DND-41 (cell line): Measurements from ENCODE around the gene RABAC1.

ENCODE experiments used
- ATAC-seq: fragments of 200-7000 bp; cut with Tn5 transposase; 3 replicates; pipeline ENCODE4 v1.9.1; 2021; ENCODE audit warnings: low read depth; ENCODE audit not compliant: insufficient read depth
- DNase-seq: peaks from one replicate; pipeline ENCODE4 v3.0.0-alpha.2; 2020
- H2AFZ ChIP-seq: 2 replicates; pipeline ENCODE4 v1.6.0; 2012; ENCODE audit warnings: low read depth, low read length
- H3K27ac ChIP-seq: 2 replicates; pipeline ENCODE4 v1.5.1; 2012; ENCODE audit warnings: low read length, inconsistent platforms
- H3K27me3 ChIP-seq: fragments of 200-600 bp; sonication (generic); 2 replicates; pipeline ENCODE4 v1.6.0; 2012; ENCODE audit warnings: low read length, mild to moderate bottlenecking, inconsistent platforms; ENCODE audit not compliant: insufficient read depth, poor library complexity
- H3K36me3 ChIP-seq: 2 replicates; pipeline ENCODE4 v1.5.1; 2012; ENCODE audit warnings: low read length, inconsistent platforms; ENCODE audit not compliant: insufficient read depth
- H3K4me1 ChIP-seq: 2 replicates; pipeline ENCODE4 v1.5.1; 2012; ENCODE audit warnings: mild to moderate bottlenecking, low read length; ENCODE audit not compliant: insufficient read depth
- H3K4me2 ChIP-seq: 2 replicates; pipeline ENCODE4 v1.6.0; 2012; ENCODE audit warnings: mild to moderate bottlenecking, moderate library complexity, low read length, inconsistent platforms; ENCODE audit not compliant: insufficient read depth
- H3K4me3 ChIP-seq, 2 experiments: fragments of 200-600 bp in 1 of 2; shearing (Covaris generic) in 1 of 2; 2 replicates each; pipeline ENCODE4 v1.5.1; 2012 to 2016; ENCODE audit warnings: inconsistent platforms in 2 of 2, low read length in 2 of 2, mild to moderate bottlenecking in 2 of 2, low read depth in 1 of 2, moderate library complexity in 1 of 2
- H3K79me2 ChIP-seq: 2 replicates; pipeline ENCODE4 v1.6.0; 2012; ENCODE audit warnings: low read length, inconsistent platforms; ENCODE audit not compliant: insufficient read depth
- H3K9ac ChIP-seq: 2 replicates; pipeline ENCODE4 v1.6.0; 2012; ENCODE audit warnings: low read depth, mild to moderate bottlenecking, inconsistent platforms, low read length, moderate library complexity
- H3K9me3 ChIP-seq: 2 replicates; pipeline ENCODE4 v1.5.1; 2012; ENCODE audit warnings: low read length, moderate library complexity, mild to moderate bottlenecking, inconsistent platforms; ENCODE audit not compliant: insufficient read depth, severe bottlenecking
- H4K20me1 ChIP-seq: 2 replicates; pipeline ENCODE4 v1.6.0; 2012; ENCODE audit warnings: low read length; ENCODE audit not compliant: insufficient read depth
- EZH2 ChIP-seq: IDR thresholded peaks from 3 replicates; pipeline ENCODE4 v1.6.1; 2012; ENCODE audit warnings: borderline replicate concordance, low read depth, mild to moderate bottlenecking, moderate library complexity, low read length, inconsistent platforms; ENCODE audit not compliant: severe bottlenecking
- TF ChIP-seq, protein P1 (sequence below): IDR thresholded peaks from 2 replicates; pipeline ENCODE4 v1.5.1; 2012; ENCODE audit warnings: borderline replicate concordance, low read length, moderate library complexity, mild to moderate bottlenecking; ENCODE audit not compliant: poor library complexity, severe bottlenecking; ENCODE audit errors: extremely low read depth

The RABAC1 gene

DNA sequence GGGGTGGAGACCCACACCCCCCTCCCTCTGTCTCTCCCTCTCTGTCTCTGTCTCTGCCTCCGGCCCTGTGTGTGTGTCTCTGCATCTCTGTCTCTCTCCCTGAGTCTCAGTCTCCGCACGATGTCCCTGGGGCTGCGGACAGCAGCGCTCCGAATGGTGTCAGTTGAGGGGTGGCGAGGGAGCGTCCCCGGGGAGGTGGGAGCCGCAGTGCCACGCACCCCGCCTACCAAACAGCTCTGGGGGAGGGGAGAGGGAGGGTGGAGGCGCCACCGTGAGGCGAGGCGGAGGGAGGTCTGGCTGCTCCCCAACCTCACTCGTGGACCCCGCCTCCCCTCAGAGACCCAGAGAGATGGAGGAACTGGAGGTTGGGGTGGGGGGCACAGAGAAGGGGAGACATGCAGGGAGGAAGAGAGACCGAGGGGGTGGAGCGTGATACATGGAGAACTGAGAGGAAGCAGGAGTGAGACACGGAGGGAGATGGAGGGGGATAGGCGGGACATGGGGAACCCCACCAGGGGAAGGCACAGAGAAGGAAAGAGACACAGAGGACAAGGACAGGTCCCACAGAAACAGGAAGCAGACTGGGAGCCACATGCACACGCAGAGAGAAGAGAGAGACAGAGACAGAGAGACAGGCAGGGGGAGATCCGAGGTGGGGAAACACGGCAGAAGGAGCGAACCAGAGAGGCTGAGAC lies 38.1 kb downstream of the RABAC1 start:
- H3K27ac ChIP-seq: no peak overlapping the region
- no peaks in the 10 kb centered on the region for H3K27me3 ChIP-seq
- TF ChIP-seq, protein P1, sequence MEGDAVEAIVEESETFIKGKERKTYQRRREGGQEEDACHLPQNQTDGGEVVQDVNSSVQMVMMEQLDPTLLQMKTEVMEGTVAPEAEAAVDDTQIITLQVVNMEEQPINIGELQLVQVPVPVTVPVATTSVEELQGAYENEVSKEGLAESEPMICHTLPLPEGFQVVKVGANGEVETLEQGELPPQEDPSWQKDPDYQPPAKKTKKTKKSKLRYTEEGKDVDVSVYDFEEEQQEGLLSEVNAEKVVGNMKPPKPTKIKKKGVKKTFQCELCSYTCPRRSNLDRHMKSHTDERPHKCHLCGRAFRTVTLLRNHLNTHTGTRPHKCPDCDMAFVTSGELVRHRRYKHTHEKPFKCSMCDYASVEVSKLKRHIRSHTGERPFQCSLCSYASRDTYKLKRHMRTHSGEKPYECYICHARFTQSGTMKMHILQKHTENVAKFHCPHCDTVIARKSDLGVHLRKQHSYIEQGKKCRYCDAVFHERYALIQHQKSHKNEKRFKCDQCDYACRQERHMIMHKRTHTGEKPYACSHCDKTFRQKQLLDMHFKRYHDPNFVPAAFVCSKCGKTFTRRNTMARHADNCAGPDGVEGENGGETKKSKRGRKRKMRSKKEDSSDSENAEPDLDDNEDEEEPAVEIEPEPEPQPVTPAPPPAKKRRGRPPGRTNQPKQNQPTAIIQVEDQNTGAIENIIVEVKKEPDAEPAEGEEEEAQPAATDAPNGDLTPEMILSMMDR: no peak
- no peak for TF ChIP-seq EZH2
- ATAC-seq (no peak), DNase-seq (no peak)
- peaks cover 8% of the 10 kb centered on the region for H3K36me3 ChIP-seq
- no peak overlapping the region for H3K4me3 ChIP-seq
- H3K4me2 ChIP-seq: no peak overlapping the region
- H2AFZ ChIP-seq: no peak overlapping the region
- H4K20me1 ChIP-seq: peaks cover 18% of the 10 kb centered on the region; the same call in 1 of the 2 replicates
- no peaks in the 10 kb centered on the region for H3K79me2 ChIP-seq
- H3K4me1 ChIP-seq: no peaks in the 10 kb centered on the region
- H3K9ac ChIP-seq: no peak overlapping the region
- H3K9me3 ChIP-seq: no peaks in the 10 kb centered on the region

DNA sequence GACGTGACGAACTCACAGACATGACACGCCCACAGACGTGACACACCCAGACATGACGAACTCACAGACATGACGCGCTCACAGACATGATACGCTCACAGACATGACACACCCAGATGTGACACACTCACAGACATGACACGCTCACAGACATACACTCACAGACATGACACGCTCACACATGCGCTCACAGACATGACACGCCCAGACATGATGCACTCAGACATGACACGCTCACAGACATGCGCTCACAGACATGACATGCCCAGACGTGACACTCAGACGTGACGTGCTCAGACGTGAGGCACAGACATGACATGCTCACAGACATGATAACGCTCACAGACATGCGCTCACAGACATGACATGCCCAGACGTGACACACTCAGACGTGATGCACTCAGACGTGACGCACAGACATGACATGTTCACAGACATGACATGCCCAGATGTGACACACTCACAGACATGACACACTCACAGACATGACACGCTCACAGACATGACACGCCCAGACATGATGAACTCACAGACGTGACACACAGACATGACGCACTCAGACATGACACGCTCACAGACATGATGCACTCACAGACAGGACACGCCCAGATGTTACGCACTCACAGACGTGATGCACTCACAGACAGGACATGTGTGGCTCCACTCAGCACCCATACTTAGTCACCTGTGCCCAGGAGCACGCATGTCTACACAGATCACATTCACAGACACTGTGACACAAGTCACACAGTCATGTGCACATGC lies 39.0 kb downstream of the RABAC1 start:
- DNase-seq (no peak), ATAC-seq (no peak)
- H3K36me3 ChIP-seq: peaks cover 10% of the 10 kb centered on the region
- no peak overlapping the region for H3K27ac ChIP-seq
- H3K4me1 ChIP-seq: peaks cover 5% of the 10 kb centered on the region
- no peak overlapping the region for H2AFZ ChIP-seq
- peaks cover 13% of the 10 kb centered on the region; the same call in 1 of the 2 replicates for H4K20me1 ChIP-seq
- no peak overlapping the region for H3K9ac ChIP-seq
- no peak overlapping the region for H3K4me3 ChIP-seq
- H3K27me3 ChIP-seq: no peaks in the 10 kb centered on the region
- H3K79me2 ChIP-seq: no peaks in the 10 kb centered on the region
- H3K4me2 ChIP-seq: no peak overlapping the region
- TF ChIP-seq EZH2: no peak
- TF ChIP-seq, protein P1: no peak
- H3K9me3 ChIP-seq: no peaks in the 10 kb centered on the region

DNA sequence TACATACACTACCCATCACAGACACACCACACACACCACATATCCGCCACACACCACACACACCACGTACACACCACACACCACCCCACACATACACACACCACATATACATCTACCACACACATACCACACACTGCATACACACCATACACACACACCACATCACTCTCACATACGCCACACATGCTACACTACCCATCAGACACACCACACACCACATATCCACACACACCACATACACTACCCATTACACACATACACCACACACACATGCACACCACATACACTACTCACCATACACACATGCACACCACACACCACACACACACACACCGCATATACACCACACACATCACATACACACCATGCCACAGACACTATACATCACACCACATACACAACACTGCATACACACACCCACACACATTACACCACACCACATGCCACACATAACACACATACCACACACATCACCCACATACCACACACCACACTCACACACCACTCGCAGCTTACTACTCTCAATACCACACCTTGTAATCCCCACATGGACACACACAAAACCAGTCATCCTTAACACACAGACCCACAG lies 40.4 kb downstream of the RABAC1 start:
- ATAC-seq (no peak), DNase-seq (no peak)

More for the DNA sequence above, 40.4 kb downstream of the RABAC1 start:
- no peaks in the 10 kb centered on the region for H3K27me3 ChIP-seq
- no peak overlapping the region for H3K4me2 ChIP-seq
- no peak overlapping the region for H2AFZ ChIP-seq
- H3K27ac ChIP-seq: no peak overlapping the region
- H3K79me2 ChIP-seq: no peaks in the 10 kb centered on the region
- TF ChIP-seq, protein P1: no peak
- TF ChIP-seq EZH2: no peak
- H3K9me3 ChIP-seq: no peaks in the 10 kb centered on the region
- peaks cover 13% of the 10 kb centered on the region; the same call in 1 of the 2 replicates for H4K20me1 ChIP-seq
- peaks cover 10% of the 10 kb centered on the region for H3K36me3 ChIP-seq
- no peak overlapping the region for H3K4me3 ChIP-seq
- H3K9ac ChIP-seq: no peak overlapping the region
- H3K4me1 ChIP-seq: peaks cover 7% of the 10 kb centered on the region
